OCI-LY3 (cell line): ENCODE measurements around the gene EEF1G.
"Not testable (repeated sequence)": the region's sequence is repeated elsewhere in the genome, so short reads cannot be mapped to it uniquely, and the experiment has no call there.

Experiments
- H2AFZ ChIP-seq: fragments of 200-600, 300-600 bp; shearing (Covaris generic); 2 replicates; pipeline ENCODE4 v1.6.0; 2014; ENCODE audit warnings: antibody characterized with exemption, low read depth, low read length
- H3K27ac ChIP-seq: fragments of 200-600, 300-600 bp; sonication (generic); 2 replicates; pipeline ENCODE4 v1.5.1; 2014; ENCODE audit warnings: mild to moderate bottlenecking, low read length, moderate library complexity, mixed read lengths
- H3K27me3 ChIP-seq: fragments of 200-600, 300-600 bp; sonication (generic); 2 replicates; pipeline ENCODE4 v1.6.1; 2014; ENCODE audit warnings: low read depth, low read length, mixed read lengths
- H3K36me3 ChIP-seq: fragments of 200-600, 300-600 bp; sonication (generic); replicated peaks from 2 replicates; pipeline ENCODE3; 2014; ENCODE audit warnings: low read depth, low read length, mixed read lengths
- H3K4me1 ChIP-seq: fragments of 300-600, 200-600 bp; sonication (generic); 2 replicates; pipeline ENCODE4 v1.6.1; 2014; ENCODE audit warnings: low read length, mixed read lengths
- H3K4me2 ChIP-seq: fragments of 200-600, 300-600 bp; sonication (generic); 2 replicates; pipeline ENCODE4 v1.6.1; 2014; ENCODE audit warnings: low read length, mixed read lengths
- H3K4me3 ChIP-seq: fragments of 300-600, 200-600 bp; sonication (generic); 2 replicates; pipeline ENCODE4 v1.5.1; 2014; ENCODE audit warnings: antibody characterized with exemption, mild to moderate bottlenecking, low read length, moderate library complexity
- H3K79me2 ChIP-seq: fragments of 300-600, 200-600 bp; shearing (Covaris generic); 2 replicates; pipeline ENCODE4 v1.6.1; 2014; ENCODE audit warnings: mild to moderate bottlenecking, low read length, mixed read lengths
- H3K9ac ChIP-seq: fragments of 300-600, 200-600 bp; shearing (Covaris generic); 2 replicates; pipeline ENCODE4 v1.6.0; 2014; ENCODE audit warnings: mild to moderate bottlenecking, low read length, moderate library complexity
- H3K9me3 ChIP-seq: fragments of 200-600, 300-600 bp; shearing (Covaris generic); 2 replicates; pipeline ENCODE4 v1.6.1; 2014; ENCODE audit warnings: low read length, mixed read lengths; ENCODE audit not compliant: insufficient read depth
- H4K20me1 ChIP-seq: fragments of 200-600, 300-600 bp; sonication (generic); 2 replicates; pipeline ENCODE4 v1.6.1; 2016; ENCODE audit warnings: low read length, mixed read lengths; ENCODE audit not compliant: insufficient read depth
- CTCF ChIP-seq: fragments of 200-600, 300-600 bp; sonication (generic); IDR thresholded peaks from 2 replicates; pipeline ENCODE4 v1.5.1; 2014; ENCODE audit warnings: antibody characterized with exemption, low read length, low read depth
- EZH2phosphoT487 ChIP-seq: fragments of 200-600 bp; shearing (Covaris generic); IDR thresholded peaks from 2 replicates; pipeline ENCODE4 v1.6.1; 2018; ENCODE audit warnings: antibody characterized with exemption, mixed run types, low read depth

Gene EEF1G

GRCh38 chr11:62588966-62589637 lies 15.4 kb upstream of the EEF1G start:
- Histone ChIP-seq H3K9me3 (no peaks in the 10 kb centered on the region), H3K4me1 (peaks cover 23% of the 10 kb centered on the region), H3K27me3 (no peaks in the 10 kb centered on the region), H3K27ac (no peak overlapping the region), H4K20me1 (no peaks in the 10 kb centered on the region), H3K79me2 (peaks cover 43% of the 10 kb centered on the region), H2AFZ (no peak overlapping the region), H3K36me3 (peaks cover 31% of the 10 kb centered on the region), H3K4me3 (no peak overlapping the region), H3K4me2 (no peak overlapping the region), H3K9ac (no peak overlapping the region)
- TF ChIP-seq CTCF (peak; percentile 34; the same call in 1 of the 2 replicates), EZH2phosphoT487 (no peak)

DNA sequence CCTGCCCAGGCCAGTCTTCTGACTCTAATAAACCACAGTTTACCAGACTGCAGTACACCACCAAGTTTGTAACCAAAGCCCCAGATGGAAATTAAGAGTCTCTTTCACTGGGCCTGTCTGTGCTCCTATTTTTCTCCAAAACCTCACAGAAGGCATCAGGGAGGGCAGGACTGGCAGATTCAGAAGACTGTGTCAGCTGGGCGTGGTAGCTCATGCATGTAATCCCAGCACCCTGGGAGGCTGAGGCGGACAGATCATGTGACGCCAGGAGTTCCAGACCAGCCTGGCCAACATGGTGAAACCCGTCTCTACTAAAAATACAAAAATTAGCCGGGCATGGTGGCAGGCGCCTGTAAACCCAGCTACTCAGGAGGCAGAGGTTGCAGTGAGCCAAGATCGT lies 11.7 kb upstream of the EEF1G start:
- H3K27me3 ChIP-seq, H3K4me1 ChIP-seq, H3K9me3 ChIP-seq, H2AFZ ChIP-seq, H4K20me1 ChIP-seq, H3K27ac ChIP-seq, H3K4me2 ChIP-seq, H3K4me3 ChIP-seq, H3K9ac ChIP-seq: not testable (repeated sequence)
- Histone ChIP-seq H3K79me2 (peaks cover 33% of the 10 kb centered on the region), H3K36me3 (peaks cover 44% of the 10 kb centered on the region)

DNA sequence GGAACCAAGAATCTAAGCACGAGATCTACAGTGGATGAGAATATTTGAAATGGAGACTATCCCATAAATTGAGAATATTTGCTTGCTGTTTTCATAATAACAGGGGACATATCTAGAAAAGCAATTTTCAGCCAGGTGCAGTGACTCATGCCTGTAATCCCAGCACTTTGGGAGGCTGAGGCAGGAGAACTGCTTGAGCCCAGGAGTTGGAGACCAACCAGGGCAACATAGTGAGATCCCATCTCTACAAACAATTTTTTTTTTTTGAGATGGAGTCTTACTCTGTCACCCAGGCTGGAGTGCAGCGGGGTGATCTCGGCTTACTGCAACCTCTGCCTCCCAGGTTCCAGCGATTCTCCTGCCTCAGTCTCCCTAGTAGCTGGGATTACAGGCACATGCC lies 8.0 kb upstream of the EEF1G start:
- not testable (repeated sequence) for H3K9me3 ChIP-seq, H3K4me2 ChIP-seq, H2AFZ ChIP-seq, H3K9ac ChIP-seq, H4K20me1 ChIP-seq, H3K27ac ChIP-seq, H3K4me3 ChIP-seq, H3K27me3 ChIP-seq, H3K4me1 ChIP-seq
- peaks cover 52% of the 10 kb centered on the region for H3K36me3 ChIP-seq
- peaks cover 12% of the 10 kb centered on the region; the same call in 1 of the 2 replicates for H3K79me2 ChIP-seq

DNA sequence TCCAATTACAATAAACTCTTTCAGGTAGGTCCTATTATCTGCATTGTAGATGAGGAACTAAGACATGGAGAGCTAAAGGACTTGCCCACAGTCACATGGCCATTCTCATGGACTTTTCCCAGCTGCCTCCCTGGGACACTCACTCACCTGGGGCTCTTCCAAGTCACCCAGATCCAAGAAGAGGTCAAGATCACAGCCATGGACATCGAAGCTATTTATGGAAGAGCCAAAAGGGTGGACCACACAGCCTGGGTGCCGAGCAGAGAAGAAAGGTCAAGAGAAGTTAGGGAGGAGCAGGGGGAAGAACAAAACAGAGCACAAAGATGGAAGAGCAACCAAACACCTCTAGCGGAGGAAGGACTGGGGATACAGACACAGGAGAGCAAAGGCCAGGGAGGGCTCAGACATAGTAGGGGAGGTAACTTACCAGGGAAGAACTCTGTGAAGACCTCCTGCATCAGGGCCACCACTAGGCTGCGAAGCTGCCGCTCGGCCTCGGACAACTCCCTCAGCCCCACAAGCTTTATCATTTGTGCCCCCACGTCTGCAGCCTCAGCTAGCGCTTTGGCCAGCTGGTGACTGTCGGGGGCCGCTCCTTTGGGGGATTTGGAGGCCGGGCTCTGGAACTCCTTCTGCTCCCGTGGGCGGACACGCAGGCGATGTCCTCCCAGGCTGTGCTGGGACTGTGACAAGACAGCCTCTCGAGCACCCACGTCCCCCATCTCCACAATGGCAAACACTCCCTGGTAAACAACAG lies 7.4 kb upstream of the EEF1G start:
- no peak overlapping the region for H3K4me3 ChIP-seq
- H3K36me3 ChIP-seq, result peaks cover 55% of the 10 kb centered on the region
- TF ChIP-seq EZH2phosphoT487 (no peak), CTCF (no peak)
- no peaks in the 10 kb centered on the region for H3K4me1 ChIP-seq
- H3K27me3 ChIP-seq, result no peaks in the 10 kb centered on the region
- peaks cover 12% of the 10 kb centered on the region; the same call in 1 of the 2 replicates for H3K79me2 ChIP-seq
- H3K9me3 ChIP-seq, result no peaks in the 10 kb centered on the region
- no peak overlapping the region for H3K27ac ChIP-seq
- H2AFZ ChIP-seq, result no peak overlapping the region
- H3K4me2 ChIP-seq, result no peak overlapping the region
- H4K20me1 ChIP-seq, result no peaks in the 10 kb centered on the region
- no peak overlapping the region for H3K9ac ChIP-seq

- H3K9me3 ChIP-seq, result no peaks in the 10 kb centered on the region
- H3K4me2 ChIP-seq, result no peak overlapping the region
- peaks cover 58% of the 10 kb centered on the region for H3K36me3 ChIP-seq
- H2AFZ ChIP-seq, result no peak overlapping the region
- H3K9ac ChIP-seq, result no peak overlapping the region
- TF ChIP-seq EZH2phosphoT487, result no peak
- TF ChIP-seq CTCF, result no peak
- H4K20me1 ChIP-seq, result no peaks in the 10 kb centered on the region
- peaks cover 11% of the 10 kb centered on the region for H3K79me2 ChIP-seq
- H3K4me3 ChIP-seq, result no peak overlapping the region
- H3K27ac ChIP-seq, result no peak overlapping the region
- no peaks in the 10 kb centered on the region for H3K27me3 ChIP-seq
- peaks cover 8% of the 10 kb centered on the region for H3K4me1 ChIP-seq
These were observed 5.6 kb upstream of the EEF1G start for GRCh38 chr11:62579252-62579651.
